ENCODE data around the gene MROH8.
A peak's percentile ranks its signal among the peaks of the same experiment; 100 is the strongest.

The MROH8 gene

GRCh38 chr20:37178839-37179682 lies at the start of gene MROH8, which contains the start of gene RPN2:
MROH8 (minus strand) TSS chr20:37179548.
RPN2 (plus strand) TSS chr20:37179330; CDS start chr20:37179357, 27 bp downstream.
- peak; percentile 87 for DNase-seq

GRCh38 chr20:37228656-37229055 lies 49.3 kb upstream of the MROH8 start:
- DNase-seq, result no peak

GRCh38 chr20:37228082-37228481 lies 48.7 kb upstream of the MROH8 start:
- no peak for DNase-seq

- no peak for DNase-seq
Observed at GRCh38 chr20:37226889-37227288, 47.5 kb upstream of the MROH8 start.

- no peak for DNase-seq
Observed at GRCh38 chr20:37225146-37225545, 45.8 kb upstream of the MROH8 start.

- no peak for DNase-seq
Observed at GRCh38 chr20:37223053-37223452, 43.7 kb upstream of the MROH8 start.

- DNase-seq, result no peak
Observed at GRCh38 chr20:37222086-37222485, 42.7 kb upstream of the MROH8 start.

GRCh38 chr20:37220731-37221130 lies 41.4 kb upstream of the MROH8 start:
- DNase-seq, result no peak

GRCh38 chr20:37219751-37220668 lies 40.7 kb upstream of the MROH8 start:
- DNase-seq, result peak; percentile 23

- DNase-seq, result no peak
Observed at GRCh38 chr20:37218976-37219375, 39.6 kb upstream of the MROH8 start.

GRCh38 chr20:37218441-37218840 lies 39.1 kb upstream of the MROH8 start:
- no peak for DNase-seq

- no peak for DNase-seq
Observed at GRCh38 chr20:37209661-37210314, 30.4 kb upstream of the MROH8 start.

- DNase-seq, result no peak
Observed at GRCh38 chr20:37209193-37209592, 29.8 kb upstream of the MROH8 start.

- no peak for DNase-seq
Observed at GRCh38 chr20:37207171-37207570, 27.8 kb upstream of the MROH8 start.

GRCh38 chr20:37205794-37206193 lies 26.4 kb upstream of the MROH8 start:
- DNase-seq, result no peak

GRCh38 chr20:37205130-37205529 lies 25.8 kb upstream of the MROH8 start:
- DNase-seq, result no peak

GRCh38 chr20:37204056-37204455 lies 24.7 kb upstream of the MROH8 start:
- no peak for DNase-seq

GRCh38 chr20:37202267-37202943 lies 23.1 kb upstream of the MROH8 start:
- DNase-seq, result no peak

- DNase-seq, result no peak
Observed at GRCh38 chr20:37201827-37202162, 22.4 kb upstream of the MROH8 start.

- DNase-seq, result no peak
Observed at GRCh38 chr20:37200926-37201826, 21.8 kb upstream of the MROH8 start.

GRCh38 chr20:37200376-37200775 lies 21.0 kb upstream of the MROH8 start:
- DNase-seq, result no peak
